NCI-H1436 (cell line): ENCODE data around the gene ZNF774.
"Not testable (repeated sequence)": the region's sequence is repeated elsewhere in the genome, so short reads cannot be mapped to it uniquely, and the experiment has no call there.

Source experiments
- DNase-seq: peaks from one replicate; lab custom pipeline; 2025; lab: John Stamatoyannopoulos, UW

The ZNF774 gene

DNA sequence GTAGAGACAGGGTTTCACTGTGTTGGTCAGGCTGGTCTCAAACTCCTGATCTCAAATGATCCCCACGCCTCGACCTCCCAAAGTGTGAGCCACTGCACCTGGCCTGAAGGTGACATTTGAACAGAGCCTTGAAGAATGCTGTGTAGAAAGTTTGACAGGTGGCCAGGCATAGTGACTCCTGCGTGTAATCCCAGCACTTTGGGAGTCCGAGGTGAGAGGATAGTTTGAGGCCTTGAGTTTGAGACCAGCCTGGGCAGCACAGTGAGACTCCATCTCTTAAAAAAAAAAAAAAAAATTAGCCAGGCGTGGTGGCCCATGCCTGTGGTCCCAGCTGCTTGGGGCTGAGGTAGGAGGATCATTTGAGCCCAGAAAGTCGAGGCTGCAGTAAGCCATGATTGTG is 37.4 kb downstream of the ZNF774 start:
- no peak for DNase-seq

- DNase-seq: no peak
Observed at GRCh38 chr15:90393040-90393439, 41.0 kb downstream of the ZNF774 start.

GRCh38 chr15:90394074-90394473 is 42.0 kb downstream of the ZNF774 start:
- DNase-seq: no peak

DNA sequence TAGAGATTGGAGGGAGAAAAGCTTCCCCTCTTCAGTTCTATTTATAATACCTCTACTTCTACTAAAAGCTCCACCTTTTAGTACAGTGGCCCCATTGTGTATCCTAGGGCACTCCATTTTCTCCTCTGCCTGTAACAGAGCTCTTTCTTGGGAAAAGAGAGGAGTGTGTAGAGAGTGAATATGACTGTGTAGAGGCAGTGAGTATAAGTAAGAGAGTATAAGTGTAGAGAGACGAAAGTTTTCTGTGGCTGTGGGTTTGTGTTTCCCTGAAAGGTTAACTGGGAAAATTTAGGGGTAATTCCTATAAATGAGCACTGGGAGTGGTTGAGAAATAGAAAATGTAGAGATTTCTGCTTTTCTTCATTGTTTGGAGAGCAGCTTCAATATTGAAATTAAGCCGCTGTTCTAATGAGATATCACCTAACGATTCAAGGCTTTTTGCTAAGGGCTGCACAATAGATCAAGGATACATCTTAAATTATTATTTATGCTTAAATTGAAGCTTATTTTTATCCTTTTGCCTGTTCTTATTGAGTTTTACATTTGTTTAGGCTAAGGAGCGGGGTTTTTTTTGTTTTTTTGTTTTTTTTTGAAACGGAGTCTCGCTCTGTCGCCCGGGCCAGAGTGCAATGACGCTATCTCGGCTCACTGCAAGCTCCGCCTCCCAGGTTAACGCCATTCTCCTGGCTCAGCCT is 42.8 kb downstream of the ZNF774 start:
- DNase-seq: no peak

GRCh38 chr15:90396321-90396720 is 44.2 kb downstream of the ZNF774 start:
- DNase-seq: no peak

GRCh38 chr15:90400005-90400758 is 48.1 kb downstream of the ZNF774 start:
- no peak for DNase-seq

DNA sequence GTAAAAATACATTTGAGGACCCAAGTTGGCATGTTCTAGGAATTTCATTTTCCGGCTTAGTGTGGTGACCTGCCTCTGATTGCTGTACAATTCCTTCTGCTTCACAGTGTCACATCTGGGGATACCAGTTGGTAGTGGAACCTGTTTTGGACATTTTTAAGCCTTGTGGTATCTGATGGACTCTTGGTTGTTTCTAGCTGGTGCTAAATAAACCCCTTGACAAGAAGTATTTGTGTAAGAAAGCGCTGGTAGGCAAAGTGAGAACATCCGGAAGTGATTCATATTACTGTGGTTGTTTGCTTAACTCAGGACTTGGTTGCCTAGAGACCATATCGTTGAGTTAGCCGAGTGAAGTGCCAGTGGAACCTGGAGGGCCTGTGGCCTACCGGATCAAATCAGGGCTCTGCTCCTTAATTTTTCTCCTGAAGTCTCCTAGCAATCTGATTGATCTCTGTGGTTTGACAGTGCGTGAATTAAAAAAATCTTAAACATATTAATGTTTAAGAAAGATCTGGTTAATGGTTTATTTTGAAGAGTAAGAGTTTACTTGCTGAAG is 48.8 kb downstream of the ZNF774 start:
- peak; percentile 80 for DNase-seq

DNA sequence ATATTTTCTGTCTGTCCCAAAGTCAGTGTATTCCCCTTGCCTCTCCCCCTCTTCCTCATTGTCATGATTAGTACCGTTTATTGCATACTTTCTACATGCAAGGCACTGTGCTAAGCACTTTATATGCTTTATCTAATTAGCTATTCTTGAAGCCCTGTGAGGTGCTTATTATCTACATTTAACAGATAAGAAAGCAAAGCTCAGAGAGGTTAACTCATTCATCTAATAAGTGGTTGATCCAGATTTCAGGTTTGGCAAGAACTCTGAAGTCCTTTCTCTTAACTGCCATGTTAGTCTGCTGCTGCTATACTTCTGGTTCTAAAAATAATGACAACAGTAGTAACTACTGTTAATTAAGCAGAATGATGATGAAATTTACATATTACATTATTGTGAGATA is 49.4 kb downstream of the ZNF774 start:
- DNase-seq: no peak

- no peak for DNase-seq
Observed at GRCh38 chr15:90402223-90402622, 50.1 kb downstream of the ZNF774 start.

- no peak for DNase-seq
Observed at GRCh38 chr15:90402767-90403166, 50.7 kb downstream of the ZNF774 start.

GRCh38 chr15:90405055-90405607 is 53.0 kb downstream of the ZNF774 start:
- no peak for DNase-seq

GRCh38 chr15:90407336-90407735 is 55.3 kb downstream of the ZNF774 start:
- no peak for DNase-seq

- DNase-seq: no peak
Observed at GRCh38 chr15:90407871-90408317, 55.8 kb downstream of the ZNF774 start.

GRCh38 chr15:90408657-90409056 is 56.6 kb downstream of the ZNF774 start:
- DNase-seq: no peak

DNA sequence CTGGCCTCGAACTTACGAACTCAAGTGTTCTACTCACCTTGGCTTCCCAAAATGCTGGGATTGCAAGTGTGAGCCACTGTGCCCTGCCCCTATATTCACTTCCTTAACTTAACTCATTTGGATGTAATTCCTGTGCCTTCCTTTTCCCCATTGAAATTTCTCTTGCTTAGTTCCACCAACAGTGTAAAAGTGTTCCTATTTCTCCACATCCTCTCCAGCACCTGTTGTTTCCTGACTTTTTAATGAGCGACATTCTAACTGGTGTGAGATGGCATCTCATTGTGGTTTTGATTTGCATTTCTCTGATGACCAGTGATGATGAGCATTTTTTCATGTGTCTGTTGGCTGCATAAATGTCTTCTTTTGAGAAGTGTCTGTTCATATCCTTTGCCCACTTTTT is 57.5 kb downstream of the ZNF774 start:
- DNase-seq: not testable (repeated sequence)

DNA sequence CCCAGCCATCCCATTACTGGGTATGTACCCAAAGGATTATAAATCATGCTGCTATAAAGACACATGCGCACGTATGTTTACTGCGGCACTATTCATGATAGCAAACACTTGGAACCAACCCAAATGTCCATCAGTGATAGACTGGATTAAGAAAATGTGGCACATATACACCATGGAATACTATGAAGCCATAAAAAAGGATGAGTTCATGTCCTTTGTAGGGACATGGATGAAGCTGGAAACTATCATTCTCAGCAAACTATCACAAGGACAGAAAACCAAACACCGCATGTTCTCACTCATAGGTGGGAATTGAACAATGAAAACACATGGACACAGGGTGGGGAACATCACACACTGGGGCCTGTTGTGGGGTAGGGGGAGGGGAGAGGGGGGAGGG is 58.2 kb downstream of the ZNF774 start:
- DNase-seq: not testable (repeated sequence)

- no peak for DNase-seq
Observed at GRCh38 chr15:90411176-90411575, 59.1 kb downstream of the ZNF774 start.
